Activated CD8-positive, alpha-beta memory T cell treated with anti-CD3 and anti-CD28 coated beads, Interleukin-2, amount 10 ng/mL, durations not matched to agents 7 days and 5 days (primary cell): Measurements from ENCODE around the gene CRACDL. TPM values are rescaled to one million over a fixed set of nuclear protein-coding genes. Genes with fewer than 3 reads are reported as not detected.

Experiments used
- ATAC-seq: fragments of 150-1000 bp; cut with Tn5 transposase; one replicate; pipeline ENCODE4 v1.10.0; 2021; ENCODE audit warnings: moderate library complexity
- CTCF ChIA-PET: fragments of 350-600 bp; sonication (Branson Sonifier 250); formaldehyde crosslinking; loops from one replicate; lab custom pipeline; 2021; ENCODE audit warnings: antibody characterized with exemption; lab: Charles Lee
- DNase-seq: peaks from one replicate; pipeline ENCODE4 v3.0.0-alpha.2; 2020
- H3K27ac Mint-ChIP-seq: one replicate; pipeline ENCODE4 v1.8.0; 2021; ENCODE audit warnings: mild to moderate bottlenecking, mixed read lengths
- H3K27me3 Mint-ChIP-seq: one replicate; pipeline ENCODE4 v1.8.0; 2021; ENCODE audit warnings: mixed read lengths
- H3K36me3 Mint-ChIP-seq: one replicate; pipeline ENCODE4 v1.8.0; 2021; ENCODE audit warnings: mild to moderate bottlenecking, mixed read lengths
- H3K4me1 Mint-ChIP-seq: one replicate; pipeline ENCODE4 v1.8.0; 2021; ENCODE audit warnings: mixed read lengths
- H3K4me3 Mint-ChIP-seq: one replicate; pipeline ENCODE4 v1.8.0; 2021; ENCODE audit warnings: mild to moderate bottlenecking, moderate library complexity, mixed read lengths
- H3K9me3 Mint-ChIP-seq: one replicate; pipeline ENCODE4 v1.8.0; 2022; ENCODE audit warnings: low read depth, mixed read lengths
- total RNA-seq, 2 experiments: library from RNA; stranded (reverse); gene quantifications; one replicate each; pipeline ENCODE4 v1.2.3, GENCODE V29; 2021

The CRACDL gene
- total RNA-seq, 2 experiments from 2014 or later: 0.18 to 0.35 TPM

- DNase-seq: no peak
- Mint-ChIP-seq H3K4me3 (no peak overlapping the region), H3K27ac (no peak overlapping the region), H3K9me3 (no peaks in the 10 kb centered on the region), H3K36me3 (no peaks in the 10 kb centered on the region), H3K4me1 (peaks cover 8% of the 10 kb centered on the region), H3K27me3 (peaks cover 5% of the 10 kb centered on the region)
- no peak for ATAC-seq
- CTCF ChIA-PET: no interaction called here
Measured at GRCh38 chr2:98809116-98809515, 126.9 kb downstream of the CRACDL start.

GRCh38 chr2:98808546-98808945, 127.5 kb downstream of the CRACDL start:
- peaks cover 5% of the 10 kb centered on the region for H3K27me3 Mint-ChIP-seq
- no peak for DNase-seq
- H3K4me3 Mint-ChIP-seq: no peak overlapping the region
- no peak for ATAC-seq
- H3K4me1 Mint-ChIP-seq: peaks cover 8% of the 10 kb centered on the region
- no peak overlapping the region for H3K27ac Mint-ChIP-seq
- H3K9me3 Mint-ChIP-seq: no peaks in the 10 kb centered on the region
- CTCF ChIA-PET: interaction anchor here (1.1 kb wide), 1 partner anchor 14 kb away, joined by 3 read pairs; no protein-coding TSS in a partner anchor
- no peaks in the 10 kb centered on the region for H3K36me3 Mint-ChIP-seq

- H3K27ac Mint-ChIP-seq: no peak overlapping the region
- DNase-seq (no peak), ATAC-seq (no peak)
- no peaks in the 10 kb centered on the region for H3K9me3 Mint-ChIP-seq
- CTCF ChIA-PET: interaction anchor here (0.7 to 1.4 kb wide), 3 partner anchors 15 to 159 kb away, joined by 3 to 4 read pairs (median 3); no protein-coding TSS in a partner anchor
- H3K4me3 Mint-ChIP-seq: no peak overlapping the region
- peaks cover 5% of the 10 kb centered on the region for H3K27me3 Mint-ChIP-seq
- H3K4me1 Mint-ChIP-seq: peaks cover 8% of the 10 kb centered on the region
- no peaks in the 10 kb centered on the region for H3K36me3 Mint-ChIP-seq
Measured at GRCh38 chr2:98807929-98808328, 128.1 kb downstream of the CRACDL start.

- peak; percentile 55 for ATAC-seq
- H3K4me3 Mint-ChIP-seq: no peak overlapping the region
- DNase-seq: no peak
- H3K27ac Mint-ChIP-seq: no peak overlapping the region
- CTCF ChIA-PET: interaction anchor here (0.7 to 3.5 kb wide), 8 partner anchors 11 to 158 kb away, joined by 3 to 13 read pairs (median 3); no protein-coding TSS in a partner anchor
- peaks cover 5% of the 10 kb centered on the region for H3K27me3 Mint-ChIP-seq
- H3K4me1 Mint-ChIP-seq: peaks cover 8% of the 10 kb centered on the region
- no peaks in the 10 kb centered on the region for H3K9me3 Mint-ChIP-seq
- no peaks in the 10 kb centered on the region for H3K36me3 Mint-ChIP-seq
Measured at GRCh38 chr2:98807221-98807620, 128.8 kb downstream of the CRACDL start.

- no peaks in the 10 kb centered on the region for H3K27me3 Mint-ChIP-seq
- H3K27ac Mint-ChIP-seq: no peak overlapping the region
- no peak overlapping the region for H3K4me3 Mint-ChIP-seq
- ATAC-seq: no peak
- H3K4me1 Mint-ChIP-seq: peaks cover 9% of the 10 kb centered on the region
- H3K9me3 Mint-ChIP-seq: no peaks in the 10 kb centered on the region
- DNase-seq: no peak
- H3K36me3 Mint-ChIP-seq: no peaks in the 10 kb centered on the region
- CTCF ChIA-PET: interaction anchor here (1.2 to 3.5 kb wide), 4 partner anchors 12 to 38 kb away, joined by 3 to 13 read pairs (median 4); no protein-coding TSS in a partner anchor
Measured at GRCh38 chr2:98806236-98806697, 129.8 kb downstream of the CRACDL start.

DNA sequence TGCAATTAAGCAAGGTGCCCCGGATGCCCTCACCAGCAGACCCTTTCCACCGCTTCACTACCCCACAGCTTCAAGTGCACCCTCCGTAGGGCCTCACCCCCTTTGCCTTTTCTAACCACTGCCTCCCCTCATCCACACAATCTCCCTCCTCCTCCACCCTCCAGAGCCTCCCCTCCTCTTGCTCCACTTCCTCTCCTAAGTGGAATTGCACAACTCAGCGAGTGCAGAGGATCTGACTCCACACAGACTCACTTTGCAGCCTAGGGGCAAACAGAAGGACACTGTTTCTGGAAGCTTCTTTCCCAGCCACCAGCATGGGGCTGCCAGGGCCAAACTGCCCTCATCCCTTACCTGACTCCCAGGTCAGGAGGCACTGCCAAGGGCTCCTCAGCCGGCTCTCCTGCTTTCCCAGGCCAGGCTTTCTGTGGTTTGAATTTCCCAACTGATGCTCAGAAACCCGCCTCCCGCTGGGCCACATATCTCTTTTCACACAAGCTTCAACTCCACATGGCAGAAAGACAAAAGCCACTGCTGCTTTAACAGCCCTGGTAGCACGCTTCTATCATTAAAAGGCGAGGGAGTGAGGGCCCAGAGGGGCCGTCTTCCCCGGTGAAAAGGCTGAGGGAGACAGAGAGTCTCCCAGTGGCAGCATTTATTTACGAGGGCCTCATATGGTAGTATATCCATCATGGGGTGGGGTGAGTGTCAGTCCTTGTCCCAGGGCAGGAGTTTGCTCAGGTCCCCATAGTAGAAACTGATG, 130.4 kb downstream of the CRACDL start:
- Mint-ChIP-seq H3K36me3 (no peaks in the 10 kb centered on the region), H3K4me1 (peaks cover 9% of the 10 kb centered on the region), H3K4me3 (no peak overlapping the region), H3K9me3 (no peaks in the 10 kb centered on the region), H3K27me3 (no peaks in the 10 kb centered on the region), H3K27ac (no peak overlapping the region)
- CTCF ChIA-PET: interaction anchor here (3.5 kb wide), 1 partner anchor 13 kb away, joined by 13 read pairs; no protein-coding TSS in a partner anchor
- no peak for ATAC-seq
- DNase-seq: no peak

GRCh38 chr2:98804736-98805135, 131.3 kb downstream of the CRACDL start:
- H3K27ac Mint-ChIP-seq: no peak overlapping the region
- CTCF ChIA-PET: interaction anchor here (3.5 kb wide), 1 partner anchor 13 kb away, joined by 13 read pairs; no protein-coding TSS in a partner anchor
- no peaks in the 10 kb centered on the region for H3K27me3 Mint-ChIP-seq
- no peak for DNase-seq
- peaks cover 9% of the 10 kb centered on the region for H3K4me1 Mint-ChIP-seq
- no peaks in the 10 kb centered on the region for H3K9me3 Mint-ChIP-seq
- no peak overlapping the region for H3K4me3 Mint-ChIP-seq
- ATAC-seq: no peak
- no peaks in the 10 kb centered on the region for H3K36me3 Mint-ChIP-seq

GRCh38 chr2:98804265-98804650, 131.8 kb downstream of the CRACDL start:
- Mint-ChIP-seq H3K4me3 (no peak overlapping the region), H3K27ac (no peak overlapping the region), H3K4me1 (peaks cover 9% of the 10 kb centered on the region), H3K36me3 (no peaks in the 10 kb centered on the region), H3K9me3 (no peaks in the 10 kb centered on the region), H3K27me3 (no peaks in the 10 kb centered on the region)
- ATAC-seq (no peak), DNase-seq (no peak)
- CTCF ChIA-PET: interaction anchor here (3.5 kb wide), 1 partner anchor 14 kb away, joined by 13 read pairs; no protein-coding TSS in a partner anchor

GRCh38 chr2:98803405-98804264, 132.4 kb downstream of the CRACDL start:
- Mint-ChIP-seq H3K27me3 (no peaks in the 10 kb centered on the region), H3K4me3 (no peak overlapping the region), H3K9me3 (no peaks in the 10 kb centered on the region), H3K27ac (no peak overlapping the region), H3K4me1 (peaks cover 9% of the 10 kb centered on the region), H3K36me3 (no peaks in the 10 kb centered on the region)
- CTCF ChIA-PET: no interaction called here
- ATAC-seq (no peak), DNase-seq (no peak)

GRCh38 chr2:98802344-98802743, 133.7 kb downstream of the CRACDL start:
- no peaks in the 10 kb centered on the region for H3K9me3 Mint-ChIP-seq
- no peaks in the 10 kb centered on the region for H3K36me3 Mint-ChIP-seq
- CTCF ChIA-PET: no interaction called here
- no peak for DNase-seq
- ATAC-seq: no peak
- no peaks in the 10 kb centered on the region for H3K27me3 Mint-ChIP-seq
- no peak overlapping the region for H3K27ac Mint-ChIP-seq
- H3K4me1 Mint-ChIP-seq: peaks cover 9% of the 10 kb centered on the region
- no peak overlapping the region for H3K4me3 Mint-ChIP-seq

DNA sequence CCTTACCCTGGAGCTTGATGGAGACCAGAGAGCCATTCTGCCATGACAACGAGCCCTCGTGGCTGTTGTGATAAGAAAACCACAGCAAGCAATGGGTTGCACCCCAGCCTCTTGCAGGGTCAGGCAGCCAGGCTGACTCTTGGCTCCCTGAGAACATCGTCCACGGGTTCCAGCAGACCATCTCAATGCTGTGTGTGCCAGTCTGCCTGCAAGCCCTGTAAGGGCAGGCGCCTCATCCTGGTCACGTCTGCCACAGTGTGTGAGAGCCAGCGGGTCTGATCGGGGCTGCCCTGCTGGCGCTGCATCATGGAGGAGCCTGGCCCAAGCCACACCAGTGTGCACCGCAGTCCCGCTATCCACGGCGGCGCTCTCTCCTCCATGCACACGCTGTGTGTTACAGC, 134.1 kb downstream of the CRACDL start:
- CTCF ChIA-PET: no interaction called here
- Mint-ChIP-seq H3K36me3 (no peaks in the 10 kb centered on the region), H3K27me3 (no peaks in the 10 kb centered on the region)

GRCh38 chr2:98801286-98801685, 134.7 kb downstream of the CRACDL start:
- no peak for ATAC-seq
- Mint-ChIP-seq H3K9me3 (no peaks in the 10 kb centered on the region), H3K36me3 (no peaks in the 10 kb centered on the region), H3K4me1 (peaks cover 2% of the 10 kb centered on the region), H3K27ac (no peak overlapping the region), H3K4me3 (no peak overlapping the region), H3K27me3 (no peaks in the 10 kb centered on the region)
- DNase-seq: no peak
- CTCF ChIA-PET: no interaction called here

More for the DNA sequence above, 134.1 kb downstream of the CRACDL start:
- H3K4me3 Mint-ChIP-seq: no peak overlapping the region
- no peak overlapping the region for H3K27ac Mint-ChIP-seq
- H3K4me1 Mint-ChIP-seq: peaks cover 5% of the 10 kb centered on the region
- no peaks in the 10 kb centered on the region for H3K9me3 Mint-ChIP-seq
- DNase-seq (no peak), ATAC-seq (no peak)

DNA sequence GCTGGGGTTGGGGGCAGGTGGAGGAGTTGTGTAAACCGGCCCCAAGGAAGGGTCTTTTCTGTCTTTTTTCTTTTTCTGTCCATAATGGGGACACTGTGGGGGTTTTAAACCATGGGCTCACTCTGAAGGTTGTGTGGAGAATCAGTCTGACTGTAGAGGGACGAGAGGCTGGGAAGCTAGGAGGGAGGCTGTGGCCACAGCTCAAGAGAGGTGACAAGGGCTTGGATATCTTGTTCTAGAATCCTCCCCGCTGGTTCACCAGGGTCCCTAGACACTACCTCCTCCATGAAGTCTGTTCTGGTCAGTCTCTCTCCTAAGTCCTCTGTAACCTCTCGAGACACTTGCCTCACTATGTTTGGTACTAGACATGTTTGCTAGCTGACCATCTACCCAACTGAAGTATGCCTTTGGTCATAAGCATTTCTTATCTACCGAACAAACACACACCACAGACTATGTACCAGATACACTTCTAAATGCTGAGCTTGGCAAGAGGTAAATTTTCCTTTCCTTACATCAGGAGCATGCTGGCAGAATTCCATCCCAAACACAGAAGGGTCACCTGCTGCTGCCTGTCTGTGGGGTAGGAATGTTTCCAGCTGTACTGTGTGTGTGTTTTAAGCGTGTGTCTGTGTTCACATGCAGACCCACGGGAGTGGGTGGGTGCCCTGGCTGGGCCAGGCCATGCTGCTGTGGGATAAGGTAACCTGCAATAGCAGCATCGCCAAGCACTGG, 135.5 kb downstream of the CRACDL start:
- DNase-seq (no peak), ATAC-seq (no peak)
- CTCF ChIA-PET: no interaction called here
- no peaks in the 10 kb centered on the region for H3K9me3 Mint-ChIP-seq
- H3K27me3 Mint-ChIP-seq: no peaks in the 10 kb centered on the region
- H3K4me1 Mint-ChIP-seq: peaks cover 2% of the 10 kb centered on the region
- no peak overlapping the region for H3K4me3 Mint-ChIP-seq
- H3K27ac Mint-ChIP-seq: no peak overlapping the region
- H3K36me3 Mint-ChIP-seq: no peaks in the 10 kb centered on the region
